ENCODE data around the gene MFN2.
A peak's percentile ranks its signal among the peaks of the same experiment; 100 is the strongest.

The MFN2 gene

GRCh38 chr1:12015001-12015491 lies 34.8 kb downstream of the MFN2 start:
- H3K27ac ChIP-seq = peak overlapping the region; percentile 92
- peak; percentile 25 for DNase-seq
- no peaks in the 10 kb centered on the region for H3K27me3 ChIP-seq (ENCODE audit: insufficient read depth, low read depth, severe bottlenecking)
- TF ChIP-seq, protein P1, sequence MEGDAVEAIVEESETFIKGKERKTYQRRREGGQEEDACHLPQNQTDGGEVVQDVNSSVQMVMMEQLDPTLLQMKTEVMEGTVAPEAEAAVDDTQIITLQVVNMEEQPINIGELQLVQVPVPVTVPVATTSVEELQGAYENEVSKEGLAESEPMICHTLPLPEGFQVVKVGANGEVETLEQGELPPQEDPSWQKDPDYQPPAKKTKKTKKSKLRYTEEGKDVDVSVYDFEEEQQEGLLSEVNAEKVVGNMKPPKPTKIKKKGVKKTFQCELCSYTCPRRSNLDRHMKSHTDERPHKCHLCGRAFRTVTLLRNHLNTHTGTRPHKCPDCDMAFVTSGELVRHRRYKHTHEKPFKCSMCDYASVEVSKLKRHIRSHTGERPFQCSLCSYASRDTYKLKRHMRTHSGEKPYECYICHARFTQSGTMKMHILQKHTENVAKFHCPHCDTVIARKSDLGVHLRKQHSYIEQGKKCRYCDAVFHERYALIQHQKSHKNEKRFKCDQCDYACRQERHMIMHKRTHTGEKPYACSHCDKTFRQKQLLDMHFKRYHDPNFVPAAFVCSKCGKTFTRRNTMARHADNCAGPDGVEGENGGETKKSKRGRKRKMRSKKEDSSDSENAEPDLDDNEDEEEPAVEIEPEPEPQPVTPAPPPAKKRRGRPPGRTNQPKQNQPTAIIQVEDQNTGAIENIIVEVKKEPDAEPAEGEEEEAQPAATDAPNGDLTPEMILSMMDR (IDR thresholded peaks at IDR 0.05; ENCODE audit: low read depth, low read length) = no peak
- peaks cover 28% of the 10 kb centered on the region for H3K36me3 ChIP-seq
- H3K9me3 ChIP-seq (ENCODE audit: severe bottlenecking) = no peaks in the 10 kb centered on the region
- H3K4me3 ChIP-seq (ENCODE audit: low read depth, low read length) = no peak overlapping the region

DNA sequence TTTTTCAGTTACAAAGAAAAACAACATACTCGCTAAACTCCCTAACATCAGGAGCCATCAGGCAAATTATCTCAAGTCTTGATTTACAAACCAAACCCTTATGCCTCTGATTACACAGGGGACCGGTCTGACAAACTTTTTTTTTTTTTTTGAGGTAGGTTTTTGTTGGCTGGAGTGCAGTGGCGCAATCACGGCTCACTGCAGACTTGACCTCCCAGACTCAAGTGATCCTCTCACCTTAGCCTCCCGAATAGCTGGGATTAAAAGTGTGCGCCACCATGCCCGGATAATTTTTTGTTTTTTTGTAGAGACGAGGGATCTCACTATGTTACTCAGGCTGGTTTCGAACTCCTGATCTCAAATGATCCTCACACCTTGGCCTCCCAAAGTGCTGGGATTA lies 35.3 kb downstream of the MFN2 start:
- no peak for DNase-seq
- H3K27ac ChIP-seq = peak overlapping the region; percentile 92
- no peak overlapping the region for H3K4me3 ChIP-seq (ENCODE audit: low read depth, low read length)

DNA sequence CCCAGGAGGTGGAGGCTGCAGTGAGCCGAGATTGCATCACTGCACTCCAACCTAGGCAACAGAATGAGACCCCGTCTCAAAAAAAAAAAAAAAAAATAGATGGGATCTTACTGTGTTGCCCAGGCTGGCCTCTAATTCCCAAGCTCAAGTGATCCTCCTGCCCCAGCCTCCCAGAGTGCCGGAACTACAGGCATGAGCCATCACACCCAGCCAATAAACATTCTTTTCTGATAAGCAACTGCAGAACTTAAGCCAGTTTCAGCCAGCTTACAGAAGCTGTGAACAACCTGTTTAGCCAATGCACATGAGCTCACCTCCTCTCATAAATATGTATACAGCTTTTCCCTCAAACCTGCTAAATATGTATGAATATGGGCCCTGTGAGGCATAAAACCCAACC lies 35.9 kb downstream of the MFN2 start:
- H3K4me3 ChIP-seq (ENCODE audit: low read depth, low read length) = no peak overlapping the region
- no peak for DNase-seq
- no peaks in the 10 kb centered on the region for H3K9me3 ChIP-seq (ENCODE audit: severe bottlenecking)
- TF ChIP-seq, protein P1 (IDR thresholded peaks at IDR 0.05; ENCODE audit: low read depth, low read length) = no peak
- H3K36me3 ChIP-seq = peaks cover 17% of the 10 kb centered on the region
- no peaks in the 10 kb centered on the region for H3K27me3 ChIP-seq (ENCODE audit: insufficient read depth, low read depth, severe bottlenecking)
- no peak overlapping the region; the same call in 1 of the 2 replicates for H3K27ac ChIP-seq

More for the DNA sequence above, 35.3 kb downstream of the MFN2 start:
- H3K9me3 ChIP-seq (ENCODE audit: severe bottlenecking) = no peaks in the 10 kb centered on the region
- TF ChIP-seq, protein P1 (IDR thresholded peaks at IDR 0.05; ENCODE audit: low read depth, low read length) = no peak
- H3K27me3 ChIP-seq (ENCODE audit: insufficient read depth, low read depth, severe bottlenecking) = no peaks in the 10 kb centered on the region
- peaks cover 24% of the 10 kb centered on the region for H3K36me3 ChIP-seq

- H3K27ac ChIP-seq = peak overlapping the region; percentile 78
- no peak for DNase-seq
- TF ChIP-seq, protein P1 (IDR thresholded peaks at IDR 0.05; ENCODE audit: low read depth, low read length) = no peak
- H3K9me3 ChIP-seq (ENCODE audit: severe bottlenecking) = no peaks in the 10 kb centered on the region
- H3K36me3 ChIP-seq = peaks cover 23% of the 10 kb centered on the region
- H3K27me3 ChIP-seq (ENCODE audit: insufficient read depth, low read depth, severe bottlenecking) = no peaks in the 10 kb centered on the region
- peak overlapping the region; percentile 59 for H3K4me3 ChIP-seq (ENCODE audit: low read depth, low read length)
Measured at GRCh38 chr1:12019858-12020509, 39.7 kb downstream of the MFN2 start.

- TF ChIP-seq, protein P1 (IDR thresholded peaks at IDR 0.05; ENCODE audit: low read depth, low read length) = no peak
- H3K27me3 ChIP-seq (ENCODE audit: insufficient read depth, low read depth, severe bottlenecking) = no peaks in the 10 kb centered on the region
- DNase-seq = no peak
- no peak overlapping the region for H3K4me3 ChIP-seq (ENCODE audit: low read depth, low read length)
- no peak overlapping the region for H3K27ac ChIP-seq
- no peaks in the 10 kb centered on the region for H3K9me3 ChIP-seq (ENCODE audit: severe bottlenecking)
- H3K36me3 ChIP-seq = peaks cover 36% of the 10 kb centered on the region
Measured at GRCh38 chr1:12021616-12022015, 41.4 kb downstream of the MFN2 start.

- H3K9me3 ChIP-seq (ENCODE audit: severe bottlenecking) = no peaks in the 10 kb centered on the region
- TF ChIP-seq, protein P1 (IDR thresholded peaks at IDR 0.05; ENCODE audit: low read depth, low read length) = no peak
- no peak overlapping the region for H3K27ac ChIP-seq
- no peak for DNase-seq
- H3K36me3 ChIP-seq = peaks cover 37% of the 10 kb centered on the region
- no peak overlapping the region for H3K4me3 ChIP-seq (ENCODE audit: low read depth, low read length)
- no peaks in the 10 kb centered on the region for H3K27me3 ChIP-seq (ENCODE audit: insufficient read depth, low read depth, severe bottlenecking)
Measured at GRCh38 chr1:12022036-12022435, 41.8 kb downstream of the MFN2 start.

Data from WERI-Rb-1 (cell line).